ELF-1 (cell line): ENCODE measurements around the gene SUPT3H.

Experiments used
- DNase-seq: peaks from one replicate; pipeline ENCODE4 v3.0.0-alpha.2; 2016; ENCODE audit warnings: low read depth, low spot score

Gene SUPT3H

GRCh38 chr6:45256697-45257695 is 120.7 kb downstream of the SUPT3H start:
- DNase-seq: no peak

- no peak for DNase-seq
Observed at GRCh38 chr6:45255434-45255833, 122.3 kb downstream of the SUPT3H start.

GRCh38 chr6:45254253-45254652 is 123.5 kb downstream of the SUPT3H start:
- DNase-seq: no peak

- no peak for DNase-seq
Observed at GRCh38 chr6:45253453-45253852, 124.3 kb downstream of the SUPT3H start.

- no peak for DNase-seq
Observed at GRCh38 chr6:45231660-45232059, 146.1 kb downstream of the SUPT3H start.

GRCh38 chr6:45229416-45229815 is 148.3 kb downstream of the SUPT3H start:
- DNase-seq: no peak

- DNase-seq: no peak
Observed at GRCh38 chr6:45226081-45226480, 151.7 kb downstream of the SUPT3H start.

GRCh38 chr6:45222380-45222779 is 155.4 kb downstream of the SUPT3H start:
- no peak for DNase-seq

GRCh38 chr6:45215759-45216158 is 162.0 kb downstream of the SUPT3H start:
- DNase-seq: no peak

GRCh38 chr6:45212976-45213375 is 164.8 kb downstream of the SUPT3H start:
- DNase-seq: no peak

GRCh38 chr6:45209762-45210161 is 168.0 kb downstream of the SUPT3H start:
- no peak for DNase-seq

GRCh38 chr6:45206793-45207492 is 170.8 kb downstream of the SUPT3H start:
- no peak for DNase-seq

GRCh38 chr6:45201484-45201883 is 176.2 kb downstream of the SUPT3H start:
- DNase-seq: no peak

GRCh38 chr6:45200510-45200909 is 177.2 kb downstream of the SUPT3H start:
- no peak for DNase-seq

- DNase-seq: no peak
Observed at GRCh38 chr6:45199554-45199953, 178.2 kb downstream of the SUPT3H start.

- no peak for DNase-seq
Observed at GRCh38 chr6:45196121-45196520, 181.6 kb downstream of the SUPT3H start.

- no peak for DNase-seq
Observed at GRCh38 chr6:45195137-45195536, 182.6 kb downstream of the SUPT3H start.

- no peak for DNase-seq
Observed at GRCh38 chr6:45192556-45192955, 185.2 kb downstream of the SUPT3H start.

GRCh38 chr6:45191414-45191813 is 186.3 kb downstream of the SUPT3H start:
- DNase-seq: no peak

GRCh38 chr6:45187836-45188235 is 189.9 kb downstream of the SUPT3H start:
- no peak for DNase-seq

GRCh38 chr6:45185403-45186251 is 192.1 kb downstream of the SUPT3H start:
- no peak for DNase-seq

GRCh38 chr6:45184937-45185336 is 192.8 kb downstream of the SUPT3H start:
- no peak for DNase-seq
